ENCODE data around the gene SORCS1. TPM values are rescaled to one million over a fixed set of nuclear protein-coding genes. Genes with fewer than 3 reads are reported as not detected.
A peak's percentile ranks its signal among the peaks of the same experiment; 100 is the strongest.

SORCS1 gene
- not detected in 2 replicates for total RNA-seq (2022)
- percentile 1 among the genes with signal in this experiment for Bru-seq, nascent RNA
- BruChase-seq, experiment 1, labeled RNA remaining after a 2-hour chase, result percentile 2 among the genes with signal in this experiment
- percentile 1 among the genes with signal in this experiment for BruChase-seq, experiment 2, labeled RNA remaining after a 6-hour chase
- long read RNA-seq, result 0 reads

DNA sequence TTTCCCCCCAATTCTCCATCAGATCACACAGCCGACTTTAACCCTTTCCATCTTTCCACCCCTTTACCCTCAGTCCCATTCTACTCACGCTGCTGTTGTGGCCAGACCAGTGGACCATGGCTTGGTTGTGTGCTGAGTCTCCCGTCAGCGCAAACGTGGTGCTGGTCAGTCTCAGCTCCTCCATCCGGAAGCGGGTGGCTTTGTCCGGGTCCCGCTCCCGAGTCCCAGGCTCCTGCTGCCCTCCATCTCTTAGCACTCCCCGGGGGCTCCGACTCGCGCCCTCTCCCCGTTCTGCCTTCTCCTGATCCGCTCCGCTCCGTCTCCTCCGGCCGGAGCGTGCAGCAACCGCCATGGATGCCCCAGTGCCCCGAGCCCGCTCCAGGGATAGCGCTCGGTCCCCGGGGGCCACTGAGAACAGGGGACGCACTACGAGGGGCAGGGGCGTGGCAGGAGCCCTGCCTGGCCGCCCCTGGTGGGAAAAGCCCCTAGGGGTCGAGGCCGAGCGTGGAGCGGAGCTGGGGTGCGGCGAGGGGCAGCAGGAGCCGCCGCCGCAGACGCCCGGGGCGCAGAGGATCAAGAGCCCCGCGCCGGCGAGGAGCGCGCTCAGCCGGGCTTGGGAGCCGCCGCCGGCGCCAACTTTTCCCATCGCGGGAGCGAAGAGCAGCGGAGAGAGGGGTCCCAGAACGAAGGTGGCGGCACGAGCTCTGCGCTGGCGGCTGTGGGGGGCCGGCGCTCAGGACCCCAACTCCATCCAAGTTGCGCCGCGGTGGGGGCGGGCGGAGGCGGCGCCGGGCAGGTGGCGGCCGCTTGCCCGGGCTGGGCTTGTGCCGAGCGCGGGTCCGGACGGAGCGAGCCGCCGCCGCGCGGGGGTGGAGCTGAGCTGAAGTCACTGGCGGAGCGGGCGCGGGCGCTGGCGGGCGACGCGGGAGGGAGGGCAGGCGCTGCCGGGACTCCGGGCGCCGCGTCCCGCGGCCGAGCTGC lies at the start of gene SORCS1:
Gene SORCS1 (minus strand): TSS at position 826 of the 981 bp plus-strand sequence.
- Mint-ChIP-seq H3K9me3 (ENCODE audit: unreplicated experiment) (peaks cover 9% of the 10 kb centered on the region), H3K27ac (ENCODE audit: unreplicated experiment) (no peak within 1 kb of the TSS), H3K4me1 (ENCODE audit: low read depth, unreplicated experiment) (no peaks in the 10 kb centered on the region), H3K4me3 (ENCODE audit: unreplicated experiment) (no peak within 1 kb of the TSS), H3K36me3 (ENCODE audit: insufficient read depth, unreplicated experiment) (no peaks in the 10 kb centered on the region), H3K27me3 (ENCODE audit: insufficient read depth, unreplicated experiment) (peaks cover 3% of the 10 kb centered on the region)
- no peaks in the 10 kb centered on the region for H3K4me1 ChIP-seq
- H3K36me3 ChIP-seq (ENCODE audit: control insufficient read depth, insufficient read depth, low read length), result no peaks in the 10 kb centered on the region
- TF ChIP-seq, protein P1, sequence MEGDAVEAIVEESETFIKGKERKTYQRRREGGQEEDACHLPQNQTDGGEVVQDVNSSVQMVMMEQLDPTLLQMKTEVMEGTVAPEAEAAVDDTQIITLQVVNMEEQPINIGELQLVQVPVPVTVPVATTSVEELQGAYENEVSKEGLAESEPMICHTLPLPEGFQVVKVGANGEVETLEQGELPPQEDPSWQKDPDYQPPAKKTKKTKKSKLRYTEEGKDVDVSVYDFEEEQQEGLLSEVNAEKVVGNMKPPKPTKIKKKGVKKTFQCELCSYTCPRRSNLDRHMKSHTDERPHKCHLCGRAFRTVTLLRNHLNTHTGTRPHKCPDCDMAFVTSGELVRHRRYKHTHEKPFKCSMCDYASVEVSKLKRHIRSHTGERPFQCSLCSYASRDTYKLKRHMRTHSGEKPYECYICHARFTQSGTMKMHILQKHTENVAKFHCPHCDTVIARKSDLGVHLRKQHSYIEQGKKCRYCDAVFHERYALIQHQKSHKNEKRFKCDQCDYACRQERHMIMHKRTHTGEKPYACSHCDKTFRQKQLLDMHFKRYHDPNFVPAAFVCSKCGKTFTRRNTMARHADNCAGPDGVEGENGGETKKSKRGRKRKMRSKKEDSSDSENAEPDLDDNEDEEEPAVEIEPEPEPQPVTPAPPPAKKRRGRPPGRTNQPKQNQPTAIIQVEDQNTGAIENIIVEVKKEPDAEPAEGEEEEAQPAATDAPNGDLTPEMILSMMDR (IDR thresholded peaks at IDR 0.05; ENCODE audit: insufficient read depth in 1 of 2, low read depth in 1 of 2, low read length in 1 of 2, severe bottlenecking in 1 of 2, unreplicated experiment in 1 of 2), result no peak
- H3K4me3 ChIP-seq (ENCODE audit: low read depth, low read length), result no peak within 1 kb of the TSS
- ChIA-PET CTCF (no interaction called here), POLR2A (no interaction called here)
- DNase-seq, result no peak
- H3K9me3 ChIP-seq, result no peaks in the 10 kb centered on the region
- no peaks in the 10 kb centered on the region for H3K27me3 ChIP-seq (replicated peaks; ENCODE audit: control insufficient read depth, insufficient read depth, low read length)
- no TSS peak for BruUV-seq (replicated peaks)
- intact Hi-C loops (cut with micrococcal nuclease; ENCODE audit: unreplicated experiment), result no loop called here

DNA sequence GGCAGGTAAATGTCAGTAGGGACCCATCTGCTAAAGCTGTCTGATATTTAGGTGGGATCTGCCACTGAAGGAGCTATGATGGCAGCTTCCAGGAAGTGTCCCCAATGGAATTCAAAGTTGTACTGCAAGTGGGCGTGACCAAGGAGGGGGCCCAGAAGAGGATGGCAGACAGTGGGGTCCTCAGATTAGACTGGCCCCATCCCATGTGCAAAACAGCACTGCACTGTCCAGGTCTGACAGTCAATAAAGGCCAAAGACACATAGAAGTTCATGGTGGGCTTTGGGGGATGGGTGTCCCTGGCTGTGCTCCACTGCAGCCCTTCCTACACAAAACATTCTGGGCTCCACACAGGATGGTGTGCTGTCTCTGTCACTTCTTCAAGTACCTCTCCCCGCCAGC lies 49.8 kb upstream of the SORCS1 start:
- no peaks in the 10 kb centered on the region for H3K27me3 ChIP-seq (replicated peaks; ENCODE audit: control insufficient read depth, insufficient read depth, low read length)
- Mint-ChIP-seq H3K4me1 (ENCODE audit: low read depth, unreplicated experiment) (no peaks in the 10 kb centered on the region), H3K9me3 (ENCODE audit: unreplicated experiment) (peaks cover 7% of the 10 kb centered on the region), H3K36me3 (ENCODE audit: insufficient read depth, unreplicated experiment) (no peaks in the 10 kb centered on the region), H3K4me3 (ENCODE audit: unreplicated experiment) (no peak overlapping the region), H3K27ac (ENCODE audit: unreplicated experiment) (no peak overlapping the region), H3K27me3 (ENCODE audit: insufficient read depth, unreplicated experiment) (no peaks in the 10 kb centered on the region)
- intact Hi-C loops (cut with micrococcal nuclease; ENCODE audit: unreplicated experiment), result no loop called here
- TF ChIP-seq, protein P1 (IDR thresholded peaks at IDR 0.05; ENCODE audit: insufficient read depth in 1 of 2, low read depth in 1 of 2, low read length in 1 of 2, severe bottlenecking in 1 of 2, unreplicated experiment in 1 of 2), result no peak
- H3K36me3 ChIP-seq (ENCODE audit: control insufficient read depth, insufficient read depth, low read length), result no peaks in the 10 kb centered on the region
- no peaks in the 10 kb centered on the region for H3K9me3 ChIP-seq
- no peak for DNase-seq
- H3K4me3 ChIP-seq (ENCODE audit: low read depth, low read length), result no peak overlapping the region
- ChIA-PET CTCF (no interaction called here), POLR2A (no interaction called here)
- no TSS peak for BruUV-seq (replicated peaks)
- no peaks in the 10 kb centered on the region for H3K4me1 ChIP-seq

DNA sequence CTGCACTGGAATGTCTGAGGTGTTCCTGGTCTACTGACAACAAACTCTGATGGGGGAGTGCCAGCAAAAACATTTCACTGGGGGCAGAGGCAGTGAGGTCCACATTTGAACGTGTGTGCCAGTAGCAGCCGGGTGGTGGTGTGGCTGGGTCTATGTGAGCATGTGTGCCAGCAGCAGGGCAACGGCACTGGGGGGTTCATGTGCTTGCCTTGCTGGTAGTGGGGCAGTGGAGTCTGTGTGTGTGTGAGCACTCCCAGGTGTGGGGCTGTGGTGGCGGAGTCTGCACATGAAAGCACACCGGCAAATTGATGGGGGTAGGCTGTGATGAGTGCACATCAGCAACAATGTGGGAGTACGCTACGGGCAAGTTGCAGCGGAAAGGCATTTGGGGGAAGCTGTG lies 49.4 kb upstream of the SORCS1 start:
- H3K4me3 Mint-ChIP-seq (ENCODE audit: unreplicated experiment), result no peak overlapping the region
- no peaks in the 10 kb centered on the region for H3K36me3 Mint-ChIP-seq (ENCODE audit: insufficient read depth, unreplicated experiment)
- no TSS peak for BruUV-seq (replicated peaks)
- no peaks in the 10 kb centered on the region for H3K27me3 Mint-ChIP-seq (ENCODE audit: insufficient read depth, unreplicated experiment)
- H3K27ac Mint-ChIP-seq (ENCODE audit: unreplicated experiment), result no peak overlapping the region
- no peaks in the 10 kb centered on the region for H3K4me1 Mint-ChIP-seq (ENCODE audit: low read depth, unreplicated experiment)
- H3K9me3 ChIP-seq, result no peaks in the 10 kb centered on the region
- no peak overlapping the region for H3K4me3 ChIP-seq (ENCODE audit: low read depth, low read length)
- H3K4me1 ChIP-seq, result no peaks in the 10 kb centered on the region
- POLR2A ChIA-PET, result no interaction called here
- intact Hi-C loops (cut with micrococcal nuclease; ENCODE audit: unreplicated experiment), result no loop called here
- no peaks in the 10 kb centered on the region for H3K36me3 ChIP-seq (ENCODE audit: control insufficient read depth, insufficient read depth, low read length)
- no peaks in the 10 kb centered on the region for H3K27me3 ChIP-seq (replicated peaks; ENCODE audit: control insufficient read depth, insufficient read depth, low read length)
- H3K9me3 Mint-ChIP-seq (ENCODE audit: unreplicated experiment), result peaks cover 7% of the 10 kb centered on the region
- CTCF ChIA-PET, result no interaction called here
- DNase-seq, result no peak
- TF ChIP-seq, protein P1 (IDR thresholded peaks at IDR 0.05; ENCODE audit: insufficient read depth in 1 of 2, low read depth in 1 of 2, low read length in 1 of 2, severe bottlenecking in 1 of 2, unreplicated experiment in 1 of 2), result no peak

Measured in Caco-2 (cell line).